Stimulated activated CD4-positive, alpha-beta T cell treated with anti-CD3 and anti-CD28 coated beads, Interleukin-1b, Interleukin-23, amount 100 ng/mL, for 48 hours (primary cell): ENCODE measurements around the gene JARID2.
"Not testable (repeated sequence)": the region's sequence is repeated elsewhere in the genome, so short reads cannot be mapped to it uniquely, and the experiment has no call there.

ENCODE experiments used
- DNase-seq: peaks from one replicate; pipeline ENCODE4 v3.0.0-alpha.2; 2020

The JARID2 gene

GRCh38 chr6:15316754-15317153 lies 70.9 kb downstream of the JARID2 start:
- DNase-seq = no peak

- DNase-seq = no peak
These were observed 71.4 kb downstream of the JARID2 start for GRCh38 chr6:15317251-15317650.

- DNase-seq = peak; percentile 54
These were observed 72.3 kb downstream of the JARID2 start for GRCh38 chr6:15317934-15318902.

- DNase-seq = no peak
These were observed 73.8 kb downstream of the JARID2 start for GRCh38 chr6:15319677-15320076.

DNA sequence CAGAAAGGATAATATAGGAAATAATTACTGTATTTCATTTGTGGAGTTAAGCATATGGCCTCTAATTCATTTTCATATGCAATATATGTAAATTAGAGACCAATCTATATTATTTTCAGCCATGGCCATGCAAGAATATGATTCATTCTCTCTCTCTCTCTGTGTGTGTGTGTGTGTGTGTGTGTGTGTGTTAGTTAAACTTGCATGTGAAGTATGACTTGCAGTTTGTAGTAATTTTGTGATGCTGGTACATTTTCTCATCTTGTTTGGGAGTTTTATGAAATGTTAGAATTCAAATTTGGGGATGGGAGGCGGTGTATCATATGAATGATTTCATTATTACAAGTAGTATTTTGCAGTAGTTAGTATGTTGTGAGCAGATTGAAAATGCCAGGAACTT lies 74.8 kb downstream of the JARID2 start:
- DNase-seq = no peak

GRCh38 chr6:15322184-15322583 lies 76.3 kb downstream of the JARID2 start:
- DNase-seq = no peak

GRCh38 chr6:15322781-15323536 lies 77.1 kb downstream of the JARID2 start:
- DNase-seq = no peak

DNA sequence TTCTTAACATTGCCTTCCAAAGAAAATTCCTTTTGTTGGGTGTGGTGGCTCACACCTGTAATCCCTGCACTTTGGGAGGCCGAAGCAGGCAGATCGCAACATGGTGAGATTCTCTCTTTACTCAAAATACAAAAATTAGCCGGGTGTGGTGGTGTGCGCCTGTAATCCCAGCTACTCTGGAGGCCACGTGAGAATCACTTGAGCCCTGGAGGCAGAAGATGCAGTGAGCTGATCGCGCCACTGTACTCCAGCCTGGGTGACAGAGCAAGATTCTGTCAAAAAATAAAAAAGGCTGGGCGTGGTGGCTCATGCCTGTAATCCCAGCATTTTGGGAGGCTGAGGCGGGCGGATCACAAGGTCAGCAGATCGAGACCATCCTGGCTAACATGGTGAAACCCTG lies 77.7 kb downstream of the JARID2 start:
- DNase-seq = not testable (repeated sequence)

- no peak for DNase-seq
These were observed 78.6 kb downstream of the JARID2 start for GRCh38 chr6:15324427-15324985.

DNA sequence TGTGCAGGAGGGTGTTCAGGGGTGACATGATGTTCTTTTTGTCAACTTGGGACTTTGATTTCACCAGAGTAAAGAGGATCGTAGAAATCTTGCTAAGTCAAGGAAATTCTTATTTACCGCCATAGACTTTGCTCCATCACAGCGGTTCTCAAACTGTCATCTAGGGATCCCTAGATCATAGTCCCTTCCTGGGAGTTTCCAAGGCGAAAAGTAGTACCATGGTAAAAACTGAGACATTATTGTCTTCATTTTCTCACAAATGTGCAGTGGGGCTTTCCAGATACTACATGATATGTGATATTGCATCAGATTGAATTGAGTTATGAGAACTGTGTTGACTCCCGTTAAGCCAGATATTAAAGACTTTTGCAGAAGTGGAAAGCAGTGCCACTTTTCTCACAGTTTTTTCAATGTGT lies 79.7 kb downstream of the JARID2 start:
- DNase-seq = no peak

DNA sequence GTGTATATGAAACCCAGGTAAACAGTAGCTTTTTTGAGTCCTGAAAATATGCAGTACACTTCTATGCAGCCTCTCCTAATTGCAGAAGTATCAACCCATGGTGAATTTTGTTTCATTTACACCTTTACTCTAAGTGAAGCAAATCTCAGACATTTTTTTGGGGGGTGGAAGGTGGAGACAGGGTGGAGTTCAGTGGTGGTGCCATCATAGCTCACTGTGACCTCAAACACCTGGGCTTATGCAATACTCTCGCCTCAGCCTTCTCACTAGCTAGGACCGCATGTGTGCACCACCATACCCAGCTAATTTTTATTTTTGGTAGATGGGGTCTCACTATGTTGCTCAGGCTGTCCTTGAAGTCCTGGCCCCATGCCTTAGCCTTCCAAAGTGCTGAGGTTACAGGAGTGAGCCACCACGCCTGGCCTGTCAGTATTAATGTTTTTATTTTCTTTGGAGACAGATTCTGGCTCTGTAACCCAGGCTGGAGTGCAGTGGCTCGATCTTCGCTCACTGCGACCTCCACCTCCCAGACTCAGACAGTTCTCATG lies 80.3 kb downstream of the JARID2 start:
- DNase-seq = no peak

DNA sequence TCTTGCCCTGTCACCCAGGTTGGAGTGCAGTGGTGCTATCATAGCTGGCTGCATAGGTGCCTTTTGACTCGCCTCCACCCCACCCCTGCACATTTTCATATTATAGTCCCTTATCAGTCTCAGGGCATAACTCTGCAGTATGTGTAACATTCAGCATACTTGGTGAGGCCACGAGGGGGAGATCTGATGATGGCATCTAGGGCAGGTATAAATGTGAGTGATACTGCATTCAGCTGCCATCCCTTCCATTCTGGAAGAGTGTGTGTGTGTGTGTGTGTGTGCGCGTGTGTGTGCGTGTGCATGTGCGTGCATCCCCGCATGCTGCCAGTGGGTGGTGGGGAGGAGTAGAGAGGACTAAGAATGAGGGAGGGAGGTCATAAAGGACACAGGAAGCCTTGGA lies 81.4 kb downstream of the JARID2 start:
- DNase-seq = peak; percentile 55

DNA sequence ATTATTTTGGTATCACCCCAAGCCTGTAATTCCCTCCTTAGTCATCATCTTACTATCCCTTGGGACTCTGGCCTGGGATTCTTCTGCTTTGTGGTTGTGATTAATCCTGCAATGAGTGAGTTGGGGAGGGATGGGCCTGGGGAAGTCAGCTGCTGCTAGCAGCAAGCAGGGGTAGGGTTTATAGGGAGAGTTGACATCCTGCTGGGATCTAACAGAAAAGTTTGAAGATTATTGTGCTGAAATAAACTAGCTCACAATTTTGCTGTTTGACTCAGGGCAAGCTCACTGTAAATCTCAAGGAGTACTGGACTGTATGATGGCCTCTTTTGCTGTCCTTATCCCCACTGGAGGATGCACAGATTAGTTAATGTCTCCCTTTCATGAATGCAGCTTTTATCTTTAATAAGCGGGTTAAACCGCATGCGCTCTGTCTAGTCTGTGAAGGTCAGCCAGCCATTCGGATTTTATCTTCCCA lies 83.4 kb downstream of the JARID2 start:
- DNase-seq = no peak

- no peak for DNase-seq
These were observed 84.5 kb downstream of the JARID2 start for GRCh38 chr6:15330174-15330944.

DNA sequence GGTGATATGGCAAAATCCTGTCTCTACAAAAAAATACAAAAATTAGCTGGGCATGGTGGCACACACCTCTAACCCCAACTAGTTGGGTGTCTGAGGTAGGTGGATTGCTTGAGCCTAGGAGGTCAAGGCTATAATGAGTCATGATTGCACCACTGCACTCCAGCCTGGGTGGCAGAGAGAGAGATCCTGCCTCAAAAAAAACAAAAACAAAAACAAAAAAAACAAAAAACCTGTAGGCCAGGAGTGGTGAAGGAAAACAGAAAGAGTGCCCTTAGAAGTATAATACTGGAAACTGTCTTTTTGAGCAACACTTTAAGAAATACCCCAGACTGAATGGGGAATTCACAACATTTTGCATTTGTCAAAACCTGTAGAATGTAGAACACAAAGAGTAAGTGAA lies 85.3 kb downstream of the JARID2 start:
- DNase-seq = no peak

GRCh38 chr6:15331629-15332251 lies 85.9 kb downstream of the JARID2 start:
- DNase-seq = no peak

DNA sequence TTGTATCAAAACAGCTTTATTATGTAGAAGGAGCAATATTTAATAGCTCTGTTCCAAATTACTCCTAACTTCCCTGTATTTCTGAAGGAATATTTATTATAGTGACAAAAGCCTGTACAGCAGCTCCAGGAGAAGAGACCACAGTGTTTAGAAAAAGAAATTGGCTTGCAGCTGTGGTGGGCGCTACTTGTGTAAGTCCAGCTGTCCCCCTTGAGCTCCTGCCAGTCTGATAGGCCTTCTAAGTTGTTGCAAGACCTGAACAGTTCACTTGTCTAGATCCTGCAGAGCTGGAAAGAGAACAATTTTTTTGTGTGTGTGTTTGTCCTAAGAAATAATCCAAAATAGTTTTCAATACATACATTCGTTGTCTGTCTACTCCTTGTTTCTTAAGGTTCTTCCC lies 86.6 kb downstream of the JARID2 start:
- no peak for DNase-seq

DNA sequence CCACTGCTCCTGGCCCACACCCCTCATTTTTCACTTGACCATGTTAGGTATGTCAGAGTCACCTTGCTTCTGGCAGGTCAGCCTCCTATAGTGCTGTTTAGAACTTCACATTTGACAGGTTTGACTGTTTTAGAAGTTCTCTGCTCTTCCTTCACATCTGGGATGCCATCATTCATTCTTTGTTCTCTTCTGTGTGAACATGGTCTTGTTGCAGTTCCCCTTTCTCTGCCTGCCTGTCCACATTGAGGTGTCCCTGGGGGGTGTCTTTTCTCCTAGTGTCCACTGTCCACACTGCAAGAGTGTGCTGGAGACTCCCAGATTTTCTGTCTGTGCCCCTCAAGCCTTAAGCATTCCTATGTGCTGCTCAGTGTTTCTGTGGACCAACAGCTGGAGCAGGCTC lies 89.5 kb downstream of the JARID2 start:
- no peak for DNase-seq

- no peak for DNase-seq
These were observed 90.0 kb downstream of the JARID2 start for GRCh38 chr6:15335916-15336315.

DNA sequence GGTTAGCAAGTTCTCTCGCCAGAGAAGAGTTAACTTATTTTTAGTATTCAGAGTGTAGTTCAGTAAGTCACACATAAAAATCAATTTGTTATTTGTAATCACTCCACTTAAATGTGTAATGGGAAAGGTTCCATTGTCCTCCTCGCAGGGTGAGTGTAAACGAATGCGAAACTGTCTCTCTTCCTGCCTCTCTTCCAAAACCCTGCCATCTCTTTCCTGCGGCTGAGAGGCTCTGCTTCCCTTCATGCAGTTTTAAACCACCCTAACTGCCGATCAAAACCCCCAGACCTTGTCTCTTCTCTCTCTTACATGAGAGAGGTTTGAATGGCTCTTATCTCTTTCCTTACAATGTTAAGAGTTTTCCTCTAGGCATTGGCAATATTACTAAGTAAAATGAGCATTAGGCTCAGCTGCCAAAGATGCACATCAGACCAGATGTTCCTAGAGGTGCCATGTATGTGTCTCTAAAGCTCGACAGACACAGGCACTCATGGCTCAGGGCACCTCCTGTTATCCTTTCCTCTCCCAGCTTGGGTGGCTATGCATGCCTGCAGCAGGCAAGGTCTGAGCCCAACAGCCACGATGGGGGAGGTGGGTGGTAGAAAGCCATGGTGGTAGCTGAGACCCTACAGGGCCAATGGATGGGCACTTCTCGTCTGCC lies 91.2 kb downstream of the JARID2 start:
- DNase-seq = no peak

DNA sequence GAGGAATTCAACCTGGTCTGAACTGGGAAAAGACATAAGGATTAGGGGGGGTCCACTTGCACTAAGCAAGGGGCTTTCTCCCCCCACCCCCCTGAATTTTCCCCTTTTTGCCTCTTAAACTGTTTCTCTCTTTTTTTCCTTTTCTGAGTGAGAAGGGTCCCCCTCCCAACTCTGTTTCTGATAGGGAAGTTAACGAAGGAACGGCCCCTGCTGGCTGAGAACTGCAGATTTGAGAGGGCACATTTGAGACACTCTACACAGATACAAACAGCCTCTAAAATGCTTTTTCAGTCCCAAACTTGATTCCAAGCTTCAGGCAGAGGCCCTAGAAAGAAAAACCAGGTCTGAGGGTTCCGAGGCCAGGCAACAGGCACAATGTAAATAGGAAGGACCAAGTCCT lies 91.7 kb downstream of the JARID2 start:
- no peak for DNase-seq
